SKM-1 (cell line): ENCODE data around the gene CTSD.
A peak's percentile ranks its signal among the peaks of the same experiment; 100 is the strongest.

ENCODE experiments used
- DNase-seq: peaks from one replicate; lab custom pipeline; 2025; ENCODE audit not compliant: unreplicated experiment; lab: John Stamatoyannopoulos, UW

CTSD gene

GRCh38 chr11:1782831-1783724 is 19.4 kb upstream of the CTSD start:
- DNase-seq, result peak; percentile 42

GRCh38 chr11:1782031-1782590 is 18.4 kb upstream of the CTSD start:
- peak; percentile 44 for DNase-seq

- DNase-seq, result no peak
Observed at GRCh38 chr11:1781593-1781975, 17.9 kb upstream of the CTSD start.

- peak; percentile 67 for DNase-seq
Observed at GRCh38 chr11:1780700-1781592, 17.2 kb upstream of the CTSD start.

GRCh38 chr11:1779806-1780699 is 16.3 kb upstream of the CTSD start:
- DNase-seq, result no peak

GRCh38 chr11:1779034-1779805 is 15.5 kb upstream of the CTSD start:
- DNase-seq, result no peak

GRCh38 chr11:1778141-1778911 is 14.6 kb upstream of the CTSD start:
- peak; percentile 52 for DNase-seq

- peak; percentile 77 for DNase-seq
Observed at GRCh38 chr11:1777737-1778136, 14.0 kb upstream of the CTSD start.

GRCh38 chr11:1776944-1777715 is 13.4 kb upstream of the CTSD start:
- DNase-seq, result no peak

- DNase-seq, result no peak
Observed at GRCh38 chr11:1776331-1776851, 12.7 kb upstream of the CTSD start.

GRCh38 chr11:1774886-1775285 is 11.2 kb upstream of the CTSD start:
- DNase-seq, result no peak

GRCh38 chr11:1773994-1774550 is 10.3 kb upstream of the CTSD start:
- DNase-seq, result no peak

- DNase-seq, result no peak
Observed at GRCh38 chr11:1773131-1773993, 9.6 kb upstream of the CTSD start.

- DNase-seq, result peak; percentile 77
Observed at GRCh38 chr11:1772270-1773130, 8.8 kb upstream of the CTSD start.

- peak; percentile 77 for DNase-seq
Observed at GRCh38 chr11:1771700-1772099, 8.0 kb upstream of the CTSD start.

GRCh38 chr11:1771273-1771672 is 7.5 kb upstream of the CTSD start:
- DNase-seq, result no peak
